HG03460 (cell line): ENCODE data around the gene PSEN2.

Source experiments
- ATAC-seq: cut with Tn5 transposase; IDR thresholded peaks from one replicate; pipeline ENCODE4 v1.9.1; 2021; ENCODE audit not compliant: unreplicated experiment

Gene PSEN2

GRCh38 chr1:226864311-226864710 lies 6.1 kb upstream of the PSEN2 start:
- ATAC-seq: no peak

- no peak for ATAC-seq
Measured at GRCh38 chr1:226865590-226865989, 4.8 kb upstream of the PSEN2 start.

- no peak for ATAC-seq
Measured at GRCh38 chr1:226867461-226868054, 2.9 kb upstream of the PSEN2 start.

DNA sequence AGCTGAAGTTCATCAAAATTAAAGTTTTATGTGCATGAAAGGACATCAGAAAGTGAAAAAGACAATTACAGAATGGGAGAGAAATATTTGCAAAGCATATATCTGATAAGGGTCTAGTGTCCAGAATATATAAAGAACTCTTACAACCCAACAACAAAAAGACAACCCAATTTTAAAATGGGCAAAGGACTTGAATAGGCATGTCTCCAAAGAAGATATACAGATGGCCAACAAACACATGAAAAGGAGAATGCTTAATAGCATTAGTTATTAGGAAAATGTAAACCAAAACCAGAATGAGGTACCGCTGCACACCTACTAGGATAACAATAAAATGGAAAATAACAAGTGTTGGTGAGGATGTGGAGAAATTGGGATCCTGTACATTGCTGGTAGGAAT lies 1.7 kb upstream of the PSEN2 start:
- no peak for ATAC-seq

DNA sequence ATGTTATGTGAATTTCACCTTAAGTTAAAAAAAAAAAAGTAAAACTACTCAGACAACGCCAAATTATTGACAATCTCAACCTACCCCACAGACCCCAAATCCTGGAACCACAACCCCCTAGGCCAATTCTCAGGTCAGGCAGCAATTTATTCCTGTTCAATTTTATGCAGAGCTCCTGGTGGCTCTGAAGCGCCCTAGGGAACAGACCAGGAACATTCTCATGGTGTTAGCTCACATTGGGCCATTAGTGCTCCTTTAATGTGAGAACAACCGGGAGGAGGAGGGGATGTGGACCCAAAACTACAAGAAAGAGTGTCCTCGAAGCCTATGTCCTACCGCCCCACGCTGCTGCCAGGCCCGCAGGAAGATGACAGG lies 403 bp upstream of the PSEN2 start:
- ATAC-seq: no peak

DNA sequence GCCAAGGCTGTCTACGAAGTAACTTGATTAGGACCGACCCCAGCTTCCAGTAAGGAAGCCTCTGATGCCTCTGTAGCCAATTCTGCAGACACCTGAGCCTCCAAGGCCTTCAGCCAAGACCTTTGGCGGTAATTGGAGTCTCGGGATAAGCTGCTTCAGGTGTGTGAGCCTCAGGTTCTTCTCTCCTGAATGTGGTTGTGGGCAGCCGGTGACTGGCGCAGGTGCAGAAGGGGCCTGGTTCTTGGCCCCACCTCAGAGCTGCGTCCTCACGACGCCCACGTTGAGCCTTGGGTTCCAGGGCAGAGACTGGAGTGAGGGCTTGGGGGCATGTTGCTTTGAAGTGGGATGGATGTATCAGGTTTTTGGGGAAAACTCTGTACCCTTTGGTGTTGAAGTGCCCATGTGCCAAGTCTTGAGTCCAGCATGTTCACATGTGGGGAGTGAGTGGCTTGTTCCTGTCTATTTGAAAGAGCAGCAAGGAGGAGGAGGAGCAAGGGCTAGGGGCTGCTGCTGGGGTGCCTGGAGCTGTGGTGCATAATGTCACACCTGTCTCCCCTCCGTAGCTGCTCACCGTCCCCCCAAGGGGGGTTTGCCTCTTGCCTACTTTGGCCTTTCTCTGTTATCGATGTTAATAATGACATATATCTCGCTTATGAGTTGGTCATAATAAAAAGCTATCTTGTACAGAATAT lies 1.4 kb downstream of the PSEN2 start:
- no peak for ATAC-seq

GRCh38 chr1:226872437-226872836 lies 2.0 kb downstream of the PSEN2 start:
- ATAC-seq: no peak

GRCh38 chr1:226873771-226874578 lies 3.6 kb downstream of the PSEN2 start:
- no peak for ATAC-seq

- ATAC-seq: no peak
Measured at GRCh38 chr1:226874579-226875425, 4.4 kb downstream of the PSEN2 start.

DNA sequence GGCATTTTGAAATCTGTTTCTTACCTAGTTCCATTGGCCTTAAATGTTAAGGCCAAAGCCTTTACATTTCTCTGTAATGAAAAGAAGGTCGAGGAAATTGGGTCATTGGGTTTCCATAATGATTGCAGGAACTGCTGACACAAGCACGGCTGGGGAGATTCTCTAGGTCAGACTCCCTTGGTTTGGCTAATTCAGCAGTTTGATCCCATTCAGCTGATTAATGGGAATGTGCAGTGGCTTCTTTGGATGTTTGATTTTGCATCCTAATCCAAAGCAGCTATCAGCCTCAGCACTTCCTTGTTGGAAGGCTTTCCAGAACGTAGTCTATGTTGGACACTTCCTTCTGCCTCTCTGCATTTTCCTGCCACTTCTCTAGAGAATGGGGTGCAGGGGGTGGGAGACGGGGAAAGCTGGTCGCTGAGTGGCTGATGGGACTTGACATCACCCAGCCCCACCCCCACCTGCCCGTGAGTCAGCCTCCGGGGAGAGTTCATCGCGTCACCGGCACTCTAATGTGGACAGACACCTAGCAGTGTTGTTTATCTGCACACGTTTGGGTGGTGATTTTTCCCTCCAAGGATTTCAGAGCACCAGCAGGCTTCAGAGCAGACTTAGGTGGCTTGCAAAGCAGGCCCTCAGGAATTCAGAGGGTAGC lies 5.4 kb downstream of the PSEN2 start:
- no peak for ATAC-seq

GRCh38 chr1:226877669-226878068 lies 7.3 kb downstream of the PSEN2 start:
- ATAC-seq: no peak

GRCh38 chr1:226880372-226881287 lies 10.2 kb downstream of the PSEN2 start:
- ATAC-seq: no peak

DNA sequence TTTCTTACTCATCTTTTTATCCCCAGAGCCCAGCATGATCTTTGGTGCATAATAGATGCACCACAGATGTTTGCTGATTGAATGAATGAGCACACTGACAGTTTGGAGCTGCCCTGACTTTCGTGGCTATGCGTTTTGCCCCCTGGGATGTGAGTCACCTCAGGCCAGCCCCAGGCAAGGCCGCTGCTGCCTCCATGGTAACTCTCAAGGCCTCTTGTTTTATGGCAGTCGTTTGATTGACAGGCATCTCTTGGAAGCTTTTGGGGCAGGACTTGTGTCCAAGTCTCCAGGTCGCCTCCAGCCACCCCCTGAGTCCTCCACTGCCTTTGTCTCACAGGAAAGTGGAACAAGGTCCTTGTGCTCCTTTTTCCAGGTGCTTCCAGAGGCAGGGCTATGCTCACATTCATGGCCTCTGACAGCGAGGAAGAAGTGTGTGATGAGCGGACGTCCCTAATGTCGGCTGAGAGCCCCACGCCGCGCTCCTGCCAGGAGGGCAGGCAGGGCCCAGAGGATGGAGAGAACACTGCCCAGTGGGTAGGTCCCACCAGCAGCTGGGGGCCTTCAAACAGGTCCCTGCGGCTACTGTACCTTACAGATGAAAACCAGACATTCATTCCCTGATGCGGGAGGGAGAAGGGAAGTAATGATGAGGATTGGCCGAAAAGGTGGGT lies 11.2 kb downstream of the PSEN2 start:
- no peak for ATAC-seq

- ATAC-seq: no peak
Measured at GRCh38 chr1:226882187-226882586, 11.8 kb downstream of the PSEN2 start.

- ATAC-seq: peak; percentile 94
Measured at GRCh38 chr1:226882631-226883409, 12.4 kb downstream of the PSEN2 start.

DNA sequence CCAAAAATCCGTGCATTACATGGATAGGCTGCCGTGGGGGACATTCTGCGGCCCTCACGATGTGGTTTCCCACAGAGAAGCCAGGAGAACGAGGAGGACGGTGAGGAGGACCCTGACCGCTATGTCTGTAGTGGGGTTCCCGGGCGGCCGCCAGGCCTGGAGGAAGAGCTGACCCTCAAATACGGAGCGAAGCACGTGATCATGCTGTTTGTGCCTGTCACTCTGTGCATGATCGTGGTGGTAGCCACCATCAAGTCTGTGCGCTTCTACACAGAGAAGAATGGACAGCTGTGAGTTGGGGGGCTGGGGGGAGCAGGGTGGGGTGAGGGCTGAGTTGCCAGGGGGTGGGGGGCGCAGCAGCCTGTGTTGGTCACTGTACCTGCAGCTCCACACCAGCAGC lies 13.2 kb downstream of the PSEN2 start:
- ATAC-seq: no peak

DNA sequence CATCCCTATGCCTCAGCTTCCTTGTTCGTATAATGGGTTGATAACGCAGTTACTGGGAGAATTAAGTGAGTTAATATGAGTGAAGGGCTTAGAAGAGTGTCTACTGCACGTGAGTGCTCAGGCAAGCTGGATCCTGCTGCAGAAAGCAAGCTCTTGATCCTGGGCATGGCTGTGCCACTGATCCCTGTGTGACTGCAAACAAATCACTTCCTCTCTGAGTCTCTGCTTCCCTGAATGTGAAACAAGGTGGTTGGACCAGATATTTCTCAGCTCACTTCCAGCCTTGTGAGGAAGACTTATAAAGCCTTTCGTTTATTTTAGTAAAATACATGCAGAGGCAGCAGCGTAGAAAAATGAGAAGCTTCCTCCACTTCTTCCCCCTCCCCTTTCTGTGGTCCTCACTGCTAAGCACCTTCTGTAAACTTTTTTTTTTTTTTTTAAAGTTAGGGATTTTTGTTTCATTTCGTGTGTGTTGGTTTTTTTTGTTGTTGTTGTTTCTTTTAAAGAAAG lies 13.8 kb downstream of the PSEN2 start:
- no peak for ATAC-seq
